ENCODE measurements around the gene WDR18.

DNA sequence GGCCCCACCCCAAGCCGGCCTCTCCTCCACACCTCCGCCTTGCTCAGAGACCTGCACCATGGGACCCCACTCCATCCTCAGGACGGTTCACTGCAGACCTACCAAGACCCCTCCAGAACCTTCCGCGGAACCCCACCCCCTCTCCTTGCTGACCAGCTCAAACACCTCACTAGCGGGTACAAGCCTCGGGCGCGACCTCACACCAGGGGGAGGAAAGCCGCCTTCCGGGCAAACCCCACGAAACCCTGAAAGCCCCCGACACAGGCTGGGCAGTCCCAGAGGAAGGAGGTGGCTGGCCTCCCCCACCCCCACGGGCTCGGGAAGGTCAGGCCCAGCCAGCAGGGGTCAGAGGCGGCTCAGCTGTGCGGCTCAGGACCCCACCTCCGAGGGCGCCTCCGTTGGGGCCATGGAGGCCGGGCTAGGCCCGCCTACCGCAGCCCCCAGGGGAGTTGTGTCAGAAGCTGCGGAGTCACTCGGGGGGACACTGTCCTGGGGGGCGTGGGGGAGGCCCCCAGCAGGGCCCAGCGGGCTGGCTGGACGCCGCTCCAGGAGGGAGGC, 25.9 kb downstream of the WDR18 start:
- TF ChIP-seq, protein P1, sequence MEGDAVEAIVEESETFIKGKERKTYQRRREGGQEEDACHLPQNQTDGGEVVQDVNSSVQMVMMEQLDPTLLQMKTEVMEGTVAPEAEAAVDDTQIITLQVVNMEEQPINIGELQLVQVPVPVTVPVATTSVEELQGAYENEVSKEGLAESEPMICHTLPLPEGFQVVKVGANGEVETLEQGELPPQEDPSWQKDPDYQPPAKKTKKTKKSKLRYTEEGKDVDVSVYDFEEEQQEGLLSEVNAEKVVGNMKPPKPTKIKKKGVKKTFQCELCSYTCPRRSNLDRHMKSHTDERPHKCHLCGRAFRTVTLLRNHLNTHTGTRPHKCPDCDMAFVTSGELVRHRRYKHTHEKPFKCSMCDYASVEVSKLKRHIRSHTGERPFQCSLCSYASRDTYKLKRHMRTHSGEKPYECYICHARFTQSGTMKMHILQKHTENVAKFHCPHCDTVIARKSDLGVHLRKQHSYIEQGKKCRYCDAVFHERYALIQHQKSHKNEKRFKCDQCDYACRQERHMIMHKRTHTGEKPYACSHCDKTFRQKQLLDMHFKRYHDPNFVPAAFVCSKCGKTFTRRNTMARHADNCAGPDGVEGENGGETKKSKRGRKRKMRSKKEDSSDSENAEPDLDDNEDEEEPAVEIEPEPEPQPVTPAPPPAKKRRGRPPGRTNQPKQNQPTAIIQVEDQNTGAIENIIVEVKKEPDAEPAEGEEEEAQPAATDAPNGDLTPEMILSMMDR (conservative IDR thresholded peaks at IDR 0.05 in 1 of 2, IDR thresholded peaks at IDR 0.05 in 1 of 2; ENCODE audit: low read depth in 1 of 2, low read length in 2 of 2), result no peak
- TF ChIP-seq EZH2 (IDR thresholded peaks at IDR 0.05; ENCODE audit: low read length, missing control alignments), result no peak

All from fibroblast of lung (primary cell).